Activated CD4-positive, alpha-beta T cell treated with anti-CD3 and anti-CD28 coated beads, Interleukin-2, amount 50 U/mL, for 16 hours (primary cell): ENCODE data around the gene INTS6.
"Not testable (repeated sequence)": the region's sequence is repeated elsewhere in the genome, so short reads cannot be mapped to it uniquely, and the experiment has no call there.

Source experiments
- DNase-seq: peaks from one replicate; pipeline ENCODE4 v3.0.0-alpha.2; 2020

Gene INTS6

GRCh38 chr13:51455532-51455931 is 2.7 kb upstream of the INTS6 start:
- no peak for DNase-seq

- peak; percentile 45 for DNase-seq
These were observed 1.3 kb upstream of the INTS6 start for GRCh38 chr13:51453959-51454703.

DNA sequence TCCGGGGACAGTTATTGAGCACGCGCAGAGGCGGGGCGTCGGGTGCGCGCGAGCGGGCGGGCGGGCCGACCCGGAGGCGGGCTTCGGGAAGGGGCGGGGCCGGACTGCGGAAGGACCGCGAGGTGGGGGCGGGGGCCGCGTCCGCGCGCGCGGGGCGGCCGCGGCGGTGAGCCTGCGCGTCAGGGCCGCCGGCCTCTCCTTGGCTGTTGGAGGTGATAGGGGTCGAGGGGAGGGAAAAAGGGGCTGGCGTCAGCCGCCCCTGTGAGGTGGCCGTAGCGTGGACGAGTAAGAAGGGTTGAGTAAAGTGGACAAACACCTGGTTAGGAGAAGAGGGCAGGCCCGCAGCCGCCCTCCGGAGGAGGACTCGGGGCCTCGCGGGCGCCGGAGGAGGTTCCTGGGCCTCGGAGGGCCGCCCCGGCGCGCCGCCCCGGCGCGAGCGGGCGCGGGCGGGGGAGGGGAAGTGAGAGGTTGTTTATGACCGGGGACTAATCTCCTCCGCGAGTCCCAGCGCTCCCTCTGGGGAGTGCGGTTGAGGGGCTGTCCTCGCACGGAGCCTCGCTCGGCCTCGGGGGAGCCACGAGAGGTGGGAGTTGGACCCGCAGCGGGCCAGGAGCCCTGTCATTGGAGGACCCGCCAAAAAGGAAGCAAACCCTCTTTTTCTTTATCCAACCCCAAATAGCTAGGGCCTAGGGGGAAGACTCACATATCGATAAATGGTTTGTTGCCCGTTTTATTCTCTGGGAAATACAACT is 547 bp upstream of the INTS6 start:
- DNase-seq, result peak; percentile 79

DNA sequence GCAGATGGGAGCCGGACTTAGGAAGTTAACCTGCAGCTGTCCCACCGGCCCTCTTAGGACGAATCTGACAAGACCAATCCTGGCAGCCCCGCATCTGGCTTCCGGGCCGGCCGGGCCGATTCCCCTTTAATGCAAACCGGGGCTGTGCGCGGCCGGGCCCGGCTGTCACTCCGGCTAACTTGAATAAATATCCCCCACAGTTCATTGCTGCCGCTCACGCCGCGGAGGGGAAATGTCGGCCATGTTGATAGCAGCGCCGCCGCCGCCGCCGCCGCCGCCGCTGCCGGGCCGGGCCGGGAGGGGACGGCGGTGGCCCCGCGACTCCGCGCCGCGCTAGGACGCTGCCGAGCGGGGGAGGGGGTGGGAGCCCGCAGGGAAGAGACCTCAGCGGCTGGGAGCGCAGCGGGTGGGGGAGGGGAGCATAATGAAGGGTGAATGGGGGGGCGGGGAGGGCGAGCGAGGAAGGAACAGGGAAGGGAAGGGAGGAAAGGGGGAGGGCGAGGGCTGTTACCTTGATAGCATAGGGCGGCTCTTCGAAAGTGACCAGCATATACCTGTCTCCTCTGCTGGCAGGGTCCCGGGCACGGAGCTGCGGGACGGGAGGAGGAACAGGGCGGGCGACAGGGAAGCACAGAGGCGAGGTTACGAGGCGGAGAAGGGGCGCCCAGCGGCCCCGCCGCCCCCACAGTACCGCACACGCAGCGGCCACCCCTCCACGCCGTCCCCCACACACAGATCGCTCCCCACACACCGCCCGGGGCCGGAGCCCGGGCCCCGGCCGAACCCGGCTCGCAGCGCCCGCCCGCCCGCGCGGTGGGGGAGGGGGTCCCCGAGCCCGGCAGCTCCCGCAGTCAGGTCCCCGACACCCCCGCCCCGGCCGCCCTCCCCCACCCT is 1.1 kb downstream of the INTS6 start:
- peak; percentile 84 for DNase-seq

- no peak for DNase-seq
These were observed 1.7 kb downstream of the INTS6 start for GRCh38 chr13:51451134-51451466.

DNA sequence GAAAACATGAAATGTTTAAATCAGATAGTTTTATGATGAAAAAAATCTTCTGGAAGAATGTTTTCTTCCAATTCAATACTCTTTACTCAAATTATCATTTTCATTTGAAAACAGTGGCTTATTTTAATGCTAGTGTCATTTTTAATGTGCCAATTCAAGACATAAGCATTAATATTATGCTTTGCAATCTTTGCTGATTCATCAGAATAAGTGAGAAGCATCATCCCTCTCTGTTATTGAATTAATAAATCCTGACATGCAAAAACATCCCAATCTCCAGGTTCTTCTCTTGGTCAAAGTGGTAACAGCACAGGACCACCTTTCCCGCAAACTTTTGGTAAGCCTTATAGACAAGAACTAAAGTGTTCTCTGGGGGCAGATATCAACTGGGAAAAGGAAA is 3.8 kb downstream of the INTS6 start:
- no peak for DNase-seq

- DNase-seq, result no peak
These were observed 7.9 kb downstream of the INTS6 start for GRCh38 chr13:51444922-51445321.

- no peak for DNase-seq
These were observed 12.5 kb downstream of the INTS6 start for GRCh38 chr13:51440381-51440780.

GRCh38 chr13:51437550-51438127 is 15.2 kb downstream of the INTS6 start:
- DNase-seq, result no peak

GRCh38 chr13:51435002-51435578 is 17.7 kb downstream of the INTS6 start:
- peak; percentile 16 for DNase-seq

DNA sequence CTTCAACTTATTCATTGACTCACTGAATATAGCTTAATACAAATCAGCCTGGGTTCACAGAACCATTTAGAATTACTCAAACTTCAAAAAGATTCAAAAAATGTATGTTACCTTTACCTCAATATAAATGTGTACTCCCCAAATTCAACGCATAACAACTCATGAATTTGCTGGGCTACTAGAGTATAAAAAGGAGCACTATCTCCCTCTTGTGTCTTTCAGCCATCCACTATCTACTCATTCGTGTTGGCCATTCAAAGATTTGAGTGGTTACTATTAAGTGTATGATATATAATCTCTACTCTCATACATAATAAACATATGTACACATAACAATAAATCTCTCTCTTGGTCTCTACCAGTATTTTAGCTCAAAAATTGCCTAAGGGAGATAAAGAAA is 20.3 kb downstream of the INTS6 start:
- no peak for DNase-seq

DNA sequence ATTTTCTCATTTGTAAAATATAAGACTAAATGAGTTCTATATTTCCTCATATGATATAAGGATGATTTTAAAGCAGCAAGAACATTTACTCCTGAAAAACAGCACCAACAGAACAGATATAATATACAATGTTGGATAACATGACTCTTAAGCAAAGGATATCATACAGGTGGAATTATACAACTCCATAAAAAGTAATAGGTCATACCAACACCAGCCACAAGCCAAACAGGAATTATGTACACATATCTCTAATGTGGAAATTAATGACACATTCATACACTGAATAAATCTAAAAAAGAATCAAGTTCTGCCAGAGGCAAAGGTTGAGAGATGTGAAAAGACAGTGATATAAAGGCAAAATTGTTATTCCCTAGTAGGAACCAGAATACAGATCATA is 25.9 kb downstream of the INTS6 start:
- no peak for DNase-seq

DNA sequence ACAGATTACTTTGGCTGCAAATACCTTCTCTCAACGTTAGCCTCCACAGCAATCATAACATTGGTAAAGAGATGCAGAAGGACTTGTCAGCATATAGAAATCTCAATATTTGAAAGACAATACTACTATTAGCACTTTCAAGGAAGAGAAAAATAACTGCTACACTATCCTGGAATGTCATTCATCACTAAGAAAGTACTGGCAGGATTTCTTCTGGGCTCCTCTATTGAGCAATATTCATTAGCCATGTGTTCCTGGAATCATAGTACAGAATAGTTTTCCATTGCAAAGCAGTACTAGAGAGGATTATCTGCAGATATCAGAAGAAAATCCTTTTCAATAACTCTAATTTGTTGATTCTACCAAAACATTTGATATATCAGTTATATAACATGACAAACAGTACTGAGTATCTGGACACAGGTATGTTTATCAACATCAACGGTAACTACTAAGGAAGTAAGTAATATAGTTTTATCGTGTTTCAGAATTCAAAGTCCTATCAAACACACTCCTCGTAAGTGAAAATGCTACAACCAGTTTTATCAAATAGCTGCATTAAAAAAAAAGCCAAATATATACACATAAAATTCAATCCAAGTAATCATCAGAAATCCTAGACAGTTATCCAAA is 27.3 kb downstream of the INTS6 start:
- no peak for DNase-seq

- DNase-seq, result no peak
These were observed 29.1 kb downstream of the INTS6 start for GRCh38 chr13:51423766-51424165.

- DNase-seq, result no peak
These were observed 30.4 kb downstream of the INTS6 start for GRCh38 chr13:51422484-51422883.

DNA sequence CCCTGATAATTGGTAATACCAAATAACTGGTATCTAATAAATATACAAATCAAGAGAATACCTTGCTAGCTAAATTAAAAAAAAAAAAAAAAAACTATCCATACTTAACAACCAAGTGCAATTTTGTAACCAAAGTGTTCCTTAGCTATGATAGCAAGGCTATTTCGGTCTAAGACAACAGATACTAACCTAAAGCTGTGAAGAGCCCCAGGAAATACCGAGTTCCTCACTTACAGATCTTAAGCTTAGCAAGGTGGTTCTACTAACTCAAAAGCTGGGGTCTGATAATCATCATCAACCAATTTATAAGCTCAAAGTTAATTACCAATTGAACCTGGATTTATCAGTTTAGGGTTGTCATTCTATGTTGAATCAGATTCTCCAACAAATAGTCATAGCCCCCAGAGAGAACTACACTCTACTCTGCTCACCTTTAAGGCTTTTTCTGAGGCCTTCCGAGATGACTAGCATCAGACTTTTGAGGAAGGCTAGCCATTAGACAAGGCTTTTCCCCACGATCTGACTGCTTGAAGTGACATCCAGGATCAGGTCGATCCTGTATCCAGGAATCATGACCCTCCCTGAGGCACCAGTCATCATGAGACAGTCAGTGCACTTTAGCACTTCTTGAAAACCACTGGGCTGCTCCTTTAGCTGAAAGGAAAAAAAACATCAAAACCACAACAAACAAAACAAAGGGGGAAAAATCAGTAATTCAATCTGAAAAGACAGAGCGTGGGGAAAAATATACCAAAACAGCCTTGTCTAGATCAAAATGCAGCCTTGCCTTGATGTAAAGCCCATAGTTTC is 31.9 kb downstream of the INTS6 start:
- no peak for DNase-seq

GRCh38 chr13:51419001-51419636 is 33.7 kb downstream of the INTS6 start:
- no peak for DNase-seq

GRCh38 chr13:51417716-51418115 is 35.1 kb downstream of the INTS6 start:
- no peak for DNase-seq

DNA sequence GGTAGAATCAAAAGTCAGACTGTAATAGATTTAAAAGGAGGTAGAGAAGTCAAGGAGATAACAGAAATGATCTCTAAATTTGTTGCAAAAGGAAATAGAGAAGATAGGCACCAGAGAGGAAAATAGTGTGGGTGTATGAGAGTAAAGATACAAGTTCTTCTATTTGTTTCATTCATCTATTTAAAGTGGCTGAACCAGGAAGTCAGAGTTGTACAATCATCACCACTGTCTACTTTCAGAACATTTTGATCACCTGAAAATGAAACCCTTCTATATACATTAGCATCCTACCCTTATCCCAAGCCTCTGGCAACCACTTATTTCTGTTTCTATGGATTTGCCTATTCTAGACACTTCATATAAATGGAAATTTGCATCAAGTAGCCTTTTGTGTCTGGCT is 36.7 kb downstream of the INTS6 start:
- DNase-seq, result no peak

- DNase-seq, result not testable (repeated sequence)
These were observed 37.5 kb downstream of the INTS6 start for GRCh38 chr13:51415339-51415738.

DNA sequence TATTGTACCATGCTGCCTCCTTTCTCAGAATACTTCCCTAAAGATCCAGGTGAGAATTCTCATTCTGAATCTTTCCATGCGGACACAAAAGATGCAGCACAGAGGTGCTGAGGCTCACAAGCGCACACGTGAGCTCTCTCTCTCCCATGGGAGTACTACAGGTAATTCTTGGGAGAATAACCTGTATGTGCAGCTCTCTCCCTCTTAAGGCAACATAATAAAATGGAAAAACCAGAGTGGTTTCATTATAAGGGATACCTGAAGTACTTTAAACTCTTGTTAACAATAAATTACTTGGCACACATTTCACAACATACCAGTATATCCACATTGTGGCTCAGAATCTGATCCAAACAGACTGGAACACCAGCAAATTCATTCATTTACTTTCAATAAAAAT is 40.4 kb downstream of the INTS6 start:
- DNase-seq, result no peak
